ENCODE measurements around the gene PLCXD1.

DNA sequence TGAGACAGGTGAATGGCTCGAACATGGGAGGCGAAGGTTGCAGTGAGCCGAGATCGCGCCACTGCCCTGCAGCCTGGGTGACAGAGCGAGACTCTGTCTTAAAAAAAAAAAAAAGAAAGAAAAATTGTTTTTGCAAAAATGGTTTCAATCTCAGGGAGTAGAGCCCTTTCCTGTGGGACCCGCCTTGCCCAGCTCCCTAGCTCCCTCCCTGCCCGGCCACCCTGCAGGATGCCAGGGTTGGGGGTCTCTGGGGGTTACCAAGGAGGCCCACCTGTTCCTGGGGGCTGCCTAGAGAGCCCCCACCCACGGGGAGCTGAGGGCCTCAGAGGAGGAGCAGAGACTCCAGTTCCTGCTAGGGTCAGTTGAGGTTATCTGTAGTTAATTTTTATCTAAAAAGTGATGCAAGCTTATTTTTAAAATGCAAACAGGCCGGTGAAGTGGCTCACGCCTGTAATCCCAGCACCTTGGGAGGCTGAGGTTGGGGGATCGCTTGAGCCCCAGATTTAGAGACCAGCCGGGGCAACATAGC, 18.7 kb upstream of the PLCXD1 start:
- TF ChIP-seq EZH2 (IDR thresholded peaks at IDR 0.05; ENCODE audit: low read depth, unreplicated experiment) (no peak), POLR2AphosphoS5 (IDR thresholded peaks at IDR 0.05; ENCODE audit: low read depth) (no peak), CREB1 (CRISPR knock-in tag; IDR thresholded peaks at IDR 0.05; ENCODE audit: low read depth) (no peak), EZH2phosphoT487 (IDR thresholded peaks at IDR 0.05; ENCODE audit: unreplicated experiment) (no peak), JUNB (IDR thresholded peaks at IDR 0.05; ENCODE audit: unreplicated experiment) (no peak), ZNF331 (CRISPR knock-in tag; IDR thresholded peaks at IDR 0.05; ENCODE audit: low read depth) (no peak), STAT1 (IDR thresholded peaks at IDR 0.05; ENCODE audit: unreplicated experiment) (no peak), ZNF114 (CRISPR knock-in tag; IDR thresholded peaks at IDR 0.05) (no peak)
- TF ChIP-seq, protein P1, sequence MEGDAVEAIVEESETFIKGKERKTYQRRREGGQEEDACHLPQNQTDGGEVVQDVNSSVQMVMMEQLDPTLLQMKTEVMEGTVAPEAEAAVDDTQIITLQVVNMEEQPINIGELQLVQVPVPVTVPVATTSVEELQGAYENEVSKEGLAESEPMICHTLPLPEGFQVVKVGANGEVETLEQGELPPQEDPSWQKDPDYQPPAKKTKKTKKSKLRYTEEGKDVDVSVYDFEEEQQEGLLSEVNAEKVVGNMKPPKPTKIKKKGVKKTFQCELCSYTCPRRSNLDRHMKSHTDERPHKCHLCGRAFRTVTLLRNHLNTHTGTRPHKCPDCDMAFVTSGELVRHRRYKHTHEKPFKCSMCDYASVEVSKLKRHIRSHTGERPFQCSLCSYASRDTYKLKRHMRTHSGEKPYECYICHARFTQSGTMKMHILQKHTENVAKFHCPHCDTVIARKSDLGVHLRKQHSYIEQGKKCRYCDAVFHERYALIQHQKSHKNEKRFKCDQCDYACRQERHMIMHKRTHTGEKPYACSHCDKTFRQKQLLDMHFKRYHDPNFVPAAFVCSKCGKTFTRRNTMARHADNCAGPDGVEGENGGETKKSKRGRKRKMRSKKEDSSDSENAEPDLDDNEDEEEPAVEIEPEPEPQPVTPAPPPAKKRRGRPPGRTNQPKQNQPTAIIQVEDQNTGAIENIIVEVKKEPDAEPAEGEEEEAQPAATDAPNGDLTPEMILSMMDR (conservative IDR thresholded peaks at IDR 0.05; ENCODE audit: low read depth in 2 of 2), result no peak
- TF ChIP-seq, protein P2, sequence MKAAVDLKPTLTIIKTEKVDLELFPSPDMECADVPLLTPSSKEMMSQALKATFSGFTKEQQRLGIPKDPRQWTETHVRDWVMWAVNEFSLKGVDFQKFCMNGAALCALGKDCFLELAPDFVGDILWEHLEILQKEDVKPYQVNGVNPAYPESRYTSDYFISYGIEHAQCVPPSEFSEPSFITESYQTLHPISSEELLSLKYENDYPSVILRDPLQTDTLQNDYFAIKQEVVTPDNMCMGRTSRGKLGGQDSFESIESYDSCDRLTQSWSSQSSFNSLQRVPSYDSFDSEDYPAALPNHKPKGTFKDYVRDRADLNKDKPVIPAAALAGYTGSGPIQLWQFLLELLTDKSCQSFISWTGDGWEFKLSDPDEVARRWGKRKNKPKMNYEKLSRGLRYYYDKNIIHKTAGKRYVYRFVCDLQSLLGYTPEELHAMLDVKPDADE (IDR thresholded peaks at IDR 0.05), result no peak
- TF ChIP-seq, protein P3, sequence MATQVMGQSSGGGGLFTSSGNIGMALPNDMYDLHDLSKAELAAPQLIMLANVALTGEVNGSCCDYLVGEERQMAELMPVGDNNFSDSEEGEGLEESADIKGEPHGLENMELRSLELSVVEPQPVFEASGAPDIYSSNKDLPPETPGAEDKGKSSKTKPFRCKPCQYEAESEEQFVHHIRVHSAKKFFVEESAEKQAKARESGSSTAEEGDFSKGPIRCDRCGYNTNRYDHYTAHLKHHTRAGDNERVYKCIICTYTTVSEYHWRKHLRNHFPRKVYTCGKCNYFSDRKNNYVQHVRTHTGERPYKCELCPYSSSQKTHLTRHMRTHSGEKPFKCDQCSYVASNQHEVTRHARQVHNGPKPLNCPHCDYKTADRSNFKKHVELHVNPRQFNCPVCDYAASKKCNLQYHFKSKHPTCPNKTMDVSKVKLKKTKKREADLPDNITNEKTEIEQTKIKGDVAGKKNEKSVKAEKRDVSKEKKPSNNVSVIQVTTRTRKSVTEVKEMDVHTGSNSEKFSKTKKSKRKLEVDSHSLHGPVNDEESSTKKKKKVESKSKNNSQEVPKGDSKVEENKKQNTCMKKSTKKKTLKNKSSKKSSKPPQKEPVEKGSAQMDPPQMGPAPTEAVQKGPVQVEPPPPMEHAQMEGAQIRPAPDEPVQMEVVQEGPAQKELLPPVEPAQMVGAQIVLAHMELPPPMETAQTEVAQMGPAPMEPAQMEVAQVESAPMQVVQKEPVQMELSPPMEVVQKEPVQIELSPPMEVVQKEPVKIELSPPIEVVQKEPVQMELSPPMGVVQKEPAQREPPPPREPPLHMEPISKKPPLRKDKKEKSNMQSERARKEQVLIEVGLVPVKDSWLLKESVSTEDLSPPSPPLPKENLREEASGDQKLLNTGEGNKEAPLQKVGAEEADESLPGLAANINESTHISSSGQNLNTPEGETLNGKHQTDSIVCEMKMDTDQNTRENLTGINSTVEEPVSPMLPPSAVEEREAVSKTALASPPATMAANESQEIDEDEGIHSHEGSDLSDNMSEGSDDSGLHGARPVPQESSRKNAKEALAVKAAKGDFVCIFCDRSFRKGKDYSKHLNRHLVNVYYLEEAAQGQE (IDR thresholded peaks at IDR 0.05; ENCODE audit: unreplicated experiment), result no peak
- TF ChIP-seq, protein P4, sequence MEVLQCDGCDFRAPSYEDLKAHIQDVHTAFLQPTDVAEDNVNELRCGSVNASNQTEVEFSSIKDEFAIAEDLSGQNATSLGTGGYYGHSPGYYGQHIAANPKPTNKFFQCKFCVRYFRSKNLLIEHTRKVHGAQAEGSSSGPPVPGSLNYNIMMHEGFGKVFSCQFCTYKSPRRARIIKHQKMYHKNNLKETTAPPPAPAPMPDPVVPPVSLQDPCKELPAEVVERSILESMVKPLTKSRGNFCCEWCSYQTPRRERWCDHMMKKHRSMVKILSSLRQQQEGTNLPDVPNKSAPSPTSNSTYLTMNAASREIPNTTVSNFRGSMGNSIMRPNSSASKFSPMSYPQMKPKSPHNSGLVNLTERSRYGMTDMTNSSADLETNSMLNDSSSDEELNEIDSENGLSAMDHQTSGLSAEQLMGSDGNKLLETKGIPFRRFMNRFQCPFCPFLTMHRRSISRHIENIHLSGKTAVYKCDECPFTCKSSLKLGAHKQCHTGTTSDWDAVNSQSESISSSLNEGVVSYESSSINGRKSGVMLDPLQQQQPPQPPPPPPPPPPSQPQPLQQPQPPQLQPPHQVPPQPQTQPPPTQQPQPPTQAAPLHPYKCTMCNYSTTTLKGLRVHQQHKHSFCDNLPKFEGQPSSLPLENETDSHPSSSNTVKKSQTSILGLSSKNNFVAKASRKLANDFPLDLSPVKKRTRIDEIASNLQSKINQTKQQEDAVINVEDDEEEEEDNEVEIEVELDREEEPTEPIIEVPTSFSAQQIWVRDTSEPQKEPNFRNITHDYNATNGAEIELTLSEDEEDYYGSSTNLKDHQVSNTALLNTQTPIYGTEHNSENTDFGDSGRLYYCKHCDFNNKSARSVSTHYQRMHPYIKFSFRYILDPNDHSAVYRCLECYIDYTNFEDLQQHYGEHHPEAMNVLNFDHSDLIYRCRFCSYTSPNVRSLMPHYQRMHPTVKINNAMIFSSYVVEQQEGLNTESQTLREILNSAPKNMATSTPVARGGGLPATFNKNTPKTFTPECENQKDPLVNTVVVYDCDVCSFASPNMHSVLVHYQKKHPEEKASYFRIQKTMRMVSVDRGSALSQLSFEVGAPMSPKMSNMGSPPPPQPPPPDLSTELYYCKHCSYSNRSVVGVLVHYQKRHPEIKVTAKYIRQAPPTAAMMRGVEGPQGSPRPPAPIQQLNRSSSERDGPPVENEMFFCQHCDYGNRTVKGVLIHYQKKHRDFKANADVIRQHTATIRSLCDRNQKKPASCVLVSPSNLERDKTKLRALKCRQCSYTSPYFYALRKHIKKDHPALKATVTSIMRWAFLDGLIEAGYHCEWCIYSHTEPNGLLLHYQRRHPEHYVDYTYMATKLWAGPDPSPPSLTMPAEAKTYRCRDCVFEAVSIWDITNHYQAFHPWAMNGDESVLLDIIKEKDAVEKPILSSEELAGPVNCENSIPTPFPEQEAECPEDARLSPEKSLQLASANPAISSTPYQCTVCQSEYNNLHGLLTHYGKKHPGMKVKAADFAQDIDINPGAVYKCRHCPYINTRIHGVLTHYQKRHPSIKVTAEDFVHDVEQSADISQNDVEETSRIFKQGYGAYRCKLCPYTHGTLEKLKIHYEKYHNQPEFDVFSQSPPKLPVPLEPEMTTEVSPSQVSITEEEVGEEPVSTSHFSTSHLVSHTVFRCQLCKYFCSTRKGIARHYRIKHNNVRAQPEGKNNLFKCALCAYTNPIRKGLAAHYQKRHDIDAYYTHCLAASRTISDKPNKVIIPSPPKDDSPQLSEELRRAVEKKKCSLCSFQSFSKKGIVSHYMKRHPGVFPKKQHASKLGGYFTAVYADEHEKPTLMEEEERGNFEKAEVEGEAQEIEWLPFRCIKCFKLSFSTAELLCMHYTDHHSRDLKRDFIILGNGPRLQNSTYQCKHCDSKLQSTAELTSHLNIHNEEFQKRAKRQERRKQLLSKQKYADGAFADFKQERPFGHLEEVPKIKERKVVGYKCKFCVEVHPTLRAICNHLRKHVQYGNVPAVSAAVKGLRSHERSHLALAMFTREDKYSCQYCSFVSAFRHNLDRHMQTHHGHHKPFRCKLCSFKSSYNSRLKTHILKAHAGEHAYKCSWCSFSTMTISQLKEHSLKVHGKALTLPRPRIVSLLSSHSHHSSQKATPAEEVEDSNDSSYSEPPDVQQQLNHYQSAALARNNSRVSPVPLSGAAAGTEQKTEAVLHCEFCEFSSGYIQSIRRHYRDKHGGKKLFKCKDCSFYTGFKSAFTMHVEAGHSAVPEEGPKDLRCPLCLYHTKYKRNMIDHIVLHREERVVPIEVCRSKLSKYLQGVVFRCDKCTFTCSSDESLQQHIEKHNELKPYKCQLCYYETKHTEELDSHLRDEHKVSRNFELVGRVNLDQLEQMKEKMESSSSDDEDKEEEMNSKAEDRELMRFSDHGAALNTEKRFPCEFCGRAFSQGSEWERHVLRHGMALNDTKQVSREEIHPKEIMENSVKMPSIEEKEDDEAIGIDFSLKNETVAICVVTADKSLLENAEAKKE (CRISPR knock-in tag; IDR thresholded peaks at IDR 0.05), result no peak
